GM18867 (cell line): ENCODE results near the gene CNGB1.
"Not testable (repeated sequence)": the region's sequence is repeated elsewhere in the genome, so short reads cannot be mapped to it uniquely, and the experiment has no call there.

Experiments used
- ATAC-seq: cut with Tn5 transposase; IDR thresholded peaks from one replicate; pipeline ENCODE4 v1.9.1; 2021; ENCODE audit warnings: mild to moderate bottlenecking, moderate library complexity; ENCODE audit not compliant: unreplicated experiment

CNGB1 gene

DNA sequence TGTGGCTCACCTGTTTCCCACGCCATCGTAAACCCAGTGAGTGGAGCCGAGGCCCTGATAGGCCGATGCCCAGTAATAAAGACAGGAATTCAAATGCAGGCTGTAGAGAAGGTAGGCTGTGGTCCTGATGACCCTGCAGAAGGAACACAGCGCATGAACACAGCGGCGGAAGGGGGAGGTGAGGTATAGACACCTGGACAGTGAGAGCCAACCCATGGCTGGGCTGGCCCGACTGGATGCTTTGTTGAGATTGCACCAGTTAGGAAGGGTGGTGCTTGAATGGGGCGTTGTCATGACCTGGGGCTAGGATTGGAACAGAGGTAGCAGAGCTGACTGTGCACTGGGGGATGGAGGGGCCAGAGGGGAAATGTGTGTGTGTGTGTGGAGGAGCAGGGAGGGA lies 59.2 kb downstream of the CNGB1 start:
- no peak for ATAC-seq

DNA sequence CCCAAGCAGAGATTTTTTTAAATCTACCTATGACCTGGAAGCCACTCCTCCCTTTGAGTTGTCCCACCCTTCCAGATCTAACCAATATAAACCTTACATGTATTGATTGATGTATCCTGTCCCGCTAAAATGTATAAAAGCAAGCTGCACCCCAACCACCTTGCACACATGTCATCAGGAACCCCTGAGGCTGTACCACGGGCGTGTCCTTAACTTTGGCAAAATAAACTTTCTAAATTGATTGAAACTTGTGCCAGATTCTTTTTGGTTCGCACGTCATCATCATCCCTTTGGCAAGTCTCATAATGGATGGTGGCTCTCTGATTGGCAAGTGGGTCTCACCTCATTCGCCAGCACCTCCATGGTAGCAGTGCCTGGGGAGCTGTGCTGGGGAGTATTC lies 60.2 kb downstream of the CNGB1 start:
- ATAC-seq, result no peak

GRCh38 chr16:57908409-57908987 lies 62.4 kb downstream of the CNGB1 start:
- no peak for ATAC-seq

DNA sequence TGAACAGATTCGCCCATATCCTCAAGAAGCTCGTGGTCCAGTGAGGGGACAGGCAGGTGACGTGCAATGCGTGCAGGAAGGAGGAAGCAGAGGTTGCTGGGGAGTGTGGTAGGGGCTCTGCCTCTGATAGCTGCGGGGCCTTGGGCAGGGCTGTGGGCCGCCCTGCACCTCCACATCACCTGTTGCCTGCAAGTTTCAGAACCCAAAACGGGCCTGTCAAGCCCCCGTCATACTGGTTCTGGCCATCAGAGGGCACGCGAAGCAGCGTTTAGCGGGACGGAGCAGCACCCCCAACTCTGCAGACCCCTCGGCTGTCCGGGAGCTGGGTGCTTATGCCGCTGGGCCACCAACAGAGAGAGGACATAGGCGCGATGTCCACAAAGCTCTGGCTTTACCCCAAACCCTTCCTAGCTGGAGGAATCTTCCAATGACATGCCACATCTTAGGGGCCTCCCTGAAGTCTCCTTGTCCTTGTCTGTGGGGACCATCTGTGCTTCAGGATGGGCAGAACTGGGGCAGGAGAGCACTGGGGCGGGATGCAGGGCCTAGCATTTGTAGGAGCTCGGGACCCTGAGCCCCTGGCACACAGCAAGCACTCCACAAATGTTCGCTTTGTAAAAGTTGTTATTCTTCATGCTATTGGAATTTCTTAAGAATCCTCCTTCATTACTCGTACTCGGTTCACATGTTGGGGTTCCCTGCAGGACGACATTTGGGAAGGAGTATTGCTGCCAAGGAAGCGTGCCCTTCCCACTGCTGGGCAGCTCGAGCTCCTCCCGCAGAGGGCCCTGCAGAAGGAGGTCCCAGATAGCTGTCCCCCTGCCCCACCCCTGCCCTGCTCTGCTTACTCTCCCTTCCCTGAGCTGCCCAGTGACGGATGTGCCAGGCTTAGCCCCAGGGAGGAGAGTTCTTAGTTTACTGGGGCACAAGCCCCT lies 64.3 kb downstream of the CNGB1 start:
- ATAC-seq, result no peak

DNA sequence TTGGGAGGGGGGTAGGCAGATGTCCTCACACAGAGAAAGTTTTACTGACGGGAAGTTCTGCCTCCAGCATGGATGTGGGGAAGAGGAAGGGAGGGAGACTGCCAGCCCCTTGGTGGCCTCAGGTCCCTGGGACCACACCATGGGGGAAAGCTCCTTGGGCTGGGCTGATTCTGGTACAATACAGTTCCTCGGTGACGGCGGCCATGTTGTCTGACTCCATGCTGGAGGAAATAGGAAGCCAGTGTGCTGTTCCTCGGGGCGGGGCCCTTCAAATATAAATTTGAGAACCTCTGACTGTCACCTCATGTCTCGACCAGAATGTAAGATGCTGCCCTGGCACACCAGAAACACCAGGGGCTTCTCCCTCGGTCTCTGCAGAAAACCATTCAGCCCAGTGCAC lies 66.8 kb downstream of the CNGB1 start:
- no peak for ATAC-seq

DNA sequence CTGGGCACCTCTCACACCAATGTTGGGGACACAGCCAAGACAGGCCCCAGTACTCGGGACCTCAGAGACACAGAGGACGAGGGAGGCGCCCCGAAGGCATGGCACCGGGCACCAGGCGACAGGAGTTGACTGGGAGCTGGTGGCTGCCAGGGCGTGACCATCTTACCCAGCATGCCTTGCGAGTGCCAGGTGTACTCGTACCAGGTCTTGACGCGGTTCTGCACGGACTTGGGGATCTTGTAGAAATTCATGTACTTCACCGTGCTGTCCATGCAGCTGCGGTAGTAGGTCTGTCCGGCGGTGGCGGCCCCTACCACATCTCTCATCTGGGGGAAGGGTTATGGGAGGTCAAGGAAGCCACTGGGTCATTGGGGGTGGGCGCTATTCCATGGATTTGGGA lies 67.3 kb downstream of the CNGB1 start:
- no peak for ATAC-seq

- no peak for ATAC-seq
Measured at GRCh38 chr16:57901480-57902069, 69.4 kb downstream of the CNGB1 start.

- ATAC-seq, result no peak
Measured at GRCh38 chr16:57900796-57901479, 70.0 kb downstream of the CNGB1 start.

DNA sequence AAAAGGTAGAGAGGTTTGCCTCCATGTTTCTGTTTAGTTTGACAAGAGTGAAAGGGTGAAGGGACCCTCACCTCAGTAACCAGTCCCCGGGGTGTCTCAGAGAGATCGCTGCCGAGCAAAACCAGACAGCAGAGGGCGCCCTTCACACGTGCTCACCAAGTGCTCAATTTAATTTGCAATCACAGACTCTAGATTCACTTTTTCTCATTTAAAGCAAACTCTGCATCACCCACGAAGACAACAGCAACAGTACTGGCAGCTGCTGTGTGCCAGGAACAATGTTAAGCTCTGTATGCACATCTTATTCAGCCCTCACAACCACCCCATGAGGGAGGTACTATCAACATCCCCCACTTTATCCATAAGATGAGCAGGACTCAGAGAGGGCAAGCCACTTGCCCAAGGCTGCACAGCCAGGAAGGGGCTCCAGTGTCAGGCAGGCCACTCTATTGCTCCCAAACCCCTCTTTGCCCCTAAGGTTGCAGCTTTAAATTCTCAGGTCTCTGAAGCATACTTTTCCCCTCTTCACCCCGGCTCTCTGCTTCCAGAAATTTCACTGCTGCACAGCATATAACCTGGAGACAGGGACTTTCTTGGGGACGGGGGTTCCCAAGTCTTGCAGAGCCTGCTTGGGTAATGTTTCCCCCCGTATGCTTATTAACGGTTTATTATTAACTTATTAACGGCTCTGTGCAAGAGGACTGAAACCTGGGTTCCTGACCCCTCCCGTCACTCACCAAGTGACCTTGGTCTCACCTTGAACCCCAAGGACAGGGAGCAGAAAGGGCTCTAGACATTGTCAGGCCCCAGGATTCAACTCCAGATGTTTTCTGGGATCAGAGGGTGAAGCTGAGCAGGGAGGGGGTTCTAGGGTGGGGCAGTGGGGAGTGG lies 70.9 kb downstream of the CNGB1 start:
- ATAC-seq, result no peak

DNA sequence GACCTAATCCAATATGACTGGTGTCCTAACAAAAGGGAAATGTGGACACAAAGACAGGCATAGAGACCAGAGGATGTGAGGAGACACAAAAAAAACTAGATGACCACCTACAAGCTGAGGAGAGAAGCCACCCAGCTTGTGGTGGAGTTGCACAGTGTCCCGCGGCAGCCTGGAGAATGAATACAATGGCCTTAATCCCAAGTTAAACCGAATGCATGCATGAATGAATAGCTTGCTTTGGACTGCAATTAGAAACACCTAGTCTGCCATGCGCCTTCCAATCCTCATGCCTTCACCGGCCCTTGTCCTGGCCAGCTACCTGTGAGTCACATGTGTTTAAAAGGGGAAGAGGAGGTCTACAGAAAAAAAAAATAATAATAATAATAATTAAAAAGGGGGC lies 72.0 kb downstream of the CNGB1 start:
- no peak for ATAC-seq

- no peak for ATAC-seq
Measured at GRCh38 chr16:57897996-57898395, 72.9 kb downstream of the CNGB1 start.

- ATAC-seq, result no peak
Measured at GRCh38 chr16:57897053-57897784, 73.7 kb downstream of the CNGB1 start.

GRCh38 chr16:57895081-57895547 lies 75.8 kb downstream of the CNGB1 start:
- not testable (repeated sequence) for ATAC-seq

DNA sequence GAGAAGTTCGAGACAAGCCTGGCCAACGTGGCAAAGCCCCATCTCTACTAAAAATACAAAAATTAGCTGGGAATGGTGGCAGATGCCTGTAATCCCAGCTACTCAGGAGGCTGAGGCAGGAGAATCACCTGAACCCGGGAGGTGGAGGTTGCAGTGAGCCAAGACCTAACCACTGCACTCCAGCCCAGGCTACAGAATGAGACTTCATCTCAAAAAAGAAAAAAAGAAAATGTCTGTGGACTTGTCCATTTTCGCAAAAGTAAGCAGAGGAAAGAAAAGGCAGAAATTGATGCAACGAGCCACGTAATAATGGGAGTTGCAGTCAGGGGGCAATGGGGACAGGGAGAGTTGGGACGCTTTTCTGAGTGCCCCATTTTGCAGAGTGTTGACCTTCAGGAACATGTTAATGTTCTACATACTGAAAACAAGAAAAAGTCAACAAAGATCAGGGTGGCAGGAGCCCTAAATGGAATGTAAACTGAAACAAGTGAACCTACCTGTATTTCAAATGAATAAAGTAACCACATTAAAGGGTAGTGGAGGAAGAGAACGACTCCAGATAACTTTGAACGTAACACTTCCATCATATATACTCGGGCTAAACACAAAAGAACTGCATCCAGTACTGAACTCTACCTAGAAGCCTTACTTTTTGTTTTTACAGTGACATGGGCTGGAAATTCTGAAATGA lies 76.4 kb downstream of the CNGB1 start:
- ATAC-seq, result no peak

DNA sequence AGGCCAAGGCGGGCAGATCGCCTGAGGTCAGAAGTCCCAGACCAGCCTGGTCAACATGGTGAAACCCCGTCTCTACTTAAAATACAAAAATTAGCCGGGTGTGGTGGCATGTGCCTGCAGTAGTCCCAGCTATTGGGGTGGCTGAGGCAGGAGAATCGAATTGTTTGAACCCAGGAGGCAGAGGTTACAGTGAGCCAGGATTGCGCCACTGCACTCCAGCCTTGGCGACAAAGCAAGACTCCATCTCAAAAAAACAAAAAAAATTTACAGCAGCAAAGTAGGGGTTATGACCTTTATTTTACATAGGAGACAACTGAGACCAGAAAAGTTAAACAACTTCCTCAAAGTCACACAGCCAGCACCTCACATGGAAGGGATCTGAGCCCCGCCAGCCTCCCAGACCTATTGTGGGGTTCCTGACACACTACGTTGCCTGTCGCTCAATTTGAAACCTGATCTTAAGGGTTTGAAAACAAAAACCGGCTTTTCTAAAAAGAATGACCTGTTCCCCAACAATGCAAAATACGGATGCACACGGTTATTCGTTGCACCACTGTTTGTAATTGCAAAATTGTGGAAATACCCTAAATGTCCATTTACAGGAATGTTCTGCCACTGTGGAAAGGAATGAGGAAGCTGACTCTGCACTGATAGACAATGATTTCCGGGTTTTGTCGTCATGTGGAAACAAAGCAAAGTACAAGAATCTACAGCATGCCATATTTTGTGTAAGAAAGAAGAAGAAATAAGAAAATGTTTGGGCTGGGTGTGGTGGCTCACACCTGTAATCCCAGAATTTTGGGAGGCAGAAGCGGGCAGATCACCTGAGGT lies 77.2 kb downstream of the CNGB1 start:
- no peak for ATAC-seq

- no peak for ATAC-seq
Measured at GRCh38 chr16:57893217-57893558, 77.7 kb downstream of the CNGB1 start.

DNA sequence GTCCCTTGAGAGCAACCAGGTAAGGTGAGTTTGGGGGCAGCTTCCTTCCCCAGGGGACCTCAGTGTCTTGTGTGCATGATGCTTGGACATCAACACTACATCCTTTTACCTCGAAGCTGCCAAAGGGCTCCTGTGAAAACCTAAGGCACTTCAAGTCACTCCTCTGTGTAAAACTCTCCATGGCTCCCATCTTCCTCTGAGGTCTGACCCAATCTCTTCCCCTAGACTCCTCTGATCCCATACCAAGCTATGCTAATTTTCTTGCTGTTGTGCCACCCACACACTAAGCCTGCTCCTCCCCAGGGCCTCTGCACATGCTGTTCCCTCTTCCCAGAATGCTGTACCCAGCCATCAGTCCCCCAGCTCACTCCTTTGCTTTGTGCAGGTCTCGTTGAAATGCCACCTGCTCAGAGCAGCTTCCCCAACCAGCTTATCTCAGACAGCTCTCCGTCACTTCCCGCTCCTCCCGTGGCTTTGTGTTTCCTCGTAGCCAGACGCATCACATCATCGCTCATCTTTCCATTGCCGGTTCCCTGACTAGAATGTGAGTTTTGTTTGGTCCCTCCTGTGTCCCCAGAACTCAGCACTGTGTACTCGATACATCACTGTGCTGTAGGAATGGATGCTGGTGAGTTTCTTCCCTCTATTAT lies 78.4 kb downstream of the CNGB1 start:
- ATAC-seq, result no peak

DNA sequence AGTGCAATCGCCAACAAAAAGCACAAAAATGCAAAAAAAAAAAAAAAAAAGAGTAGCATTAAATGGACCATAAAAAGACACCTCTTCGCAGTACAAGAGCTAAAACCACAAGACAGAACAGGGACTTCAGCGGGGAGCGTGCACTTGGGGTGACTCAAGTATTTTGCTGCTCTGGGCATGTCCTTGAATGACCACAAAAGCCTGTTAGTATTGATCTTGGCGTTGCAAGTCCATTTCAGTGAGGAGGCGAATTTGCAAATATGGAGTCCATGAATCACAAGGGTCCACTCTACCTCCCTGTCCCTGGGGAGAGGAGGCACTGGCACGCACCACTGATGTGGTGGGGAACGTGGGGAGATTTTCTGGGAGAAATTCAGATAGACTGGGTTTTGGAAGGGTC lies 78.9 kb downstream of the CNGB1 start:
- ATAC-seq, result no peak
